Activated B cell treated with CpG ODN at 0.5 μM for 24 hours (primary cell): ENCODE results near the gene CALCB. TPM values are rescaled to one million over a fixed set of nuclear protein-coding genes. Genes with fewer than 3 reads are reported as not detected.
A peak's percentile ranks its signal among the peaks of the same experiment; 100 is the strongest.
"Not testable (repeated sequence)": the region's sequence is repeated elsewhere in the genome, so short reads cannot be mapped to it uniquely, and the experiment has no call there.

Experiments
- ATAC-seq: fragments of 200-7000 bp; cut with Tn5 transposase; one replicate; pipeline ENCODE4 v1.10.0; 2021; ENCODE audit warnings: low read depth, mild to moderate bottlenecking, moderate library complexity
- CTCF ChIA-PET: fragments of 350-600 bp; sonication (Branson Sonifier 250); formaldehyde crosslinking; loops from one replicate; lab custom pipeline; 2021; ENCODE audit warnings: antibody characterized with exemption; lab: Charles Lee
- POLR2A ChIA-PET: fragments of 350-600 bp; sonication (Branson Sonifier 250); formaldehyde crosslinking; loops from one replicate; lab custom pipeline; 2021; ENCODE audit warnings: antibody characterized with exemption; lab: Charles Lee
- DNase-seq: peaks from one replicate; pipeline ENCODE4 v3.0.0; 2022
- H3K27ac Mint-ChIP-seq: one replicate; pipeline ENCODE4 v1.8.0; 2020; ENCODE audit warnings: mixed read lengths
- H3K27me3 Mint-ChIP-seq: one replicate; pipeline ENCODE4 v1.8.0; 2021; ENCODE audit warnings: mixed read lengths
- H3K36me3 Mint-ChIP-seq: one replicate; pipeline ENCODE4 v1.8.0; 2021; ENCODE audit warnings: low read depth, mixed read lengths
- H3K4me1 Mint-ChIP-seq: one replicate; pipeline ENCODE4 v1.8.0; 2021; ENCODE audit warnings: mixed read lengths
- H3K4me3 Mint-ChIP-seq: one replicate; pipeline ENCODE4 v1.8.0; 2020; ENCODE audit warnings: mild to moderate bottlenecking, mixed read lengths
- H3K9me3 Mint-ChIP-seq: one replicate; pipeline ENCODE4 v1.8.0; 2020; ENCODE audit warnings: mixed read lengths
- CTCF ChIP-seq: fragments of 200-600 bp; IDR thresholded peaks from one replicate; pipeline ENCODE4 v1.8.0; 2022; ENCODE audit warnings: antibody characterized with exemption, mild to moderate bottlenecking
- intact Hi-C: fragments of 100-400 bp; cut with micrococcal nuclease; formaldehyde crosslinking; loops from one replicate; pipeline ENCODE4 v1.15.1; 2024
- total RNA-seq: library from RNA; stranded (reverse); gene quantifications from 2 replicates; pipeline ENCODE4 v1.2.3, GENCODE V29; 2022

CALCB gene
- total RNA-seq, result 0.35 and 0.39 TPM in 2 replicates

- ATAC-seq, result no peak
Measured at GRCh38 chr11:15073361-15074205, at the start of gene CALCB. Gene CALCB, plus strand, starts transcription at chr11:15073593. Its CDS starts 1,126 bp downstream, at chr11:15074719.

GRCh38 chr11:15027011-15027410 is 46.4 kb upstream of the CALCB start:
- POLR2A ChIA-PET, result no interaction called here
- Mint-ChIP-seq H3K4me3 (no peak overlapping the region), H3K9me3 (no peaks in the 10 kb centered on the region)

More at GRCh38 chr11:15073361-15074205, at the start of gene CALCB:
- no peaks in the 10 kb centered on the region for H3K36me3 Mint-ChIP-seq
- TF ChIP-seq CTCF, result no peak
- H3K4me3 Mint-ChIP-seq, result peak within 1 kb of the TSS; percentile 61
- intact Hi-C loops, result loop anchor here (2.0 to 10.0 kb wide), 3 partner anchors 99 to 537 kb away; partner anchors contain the start of gene PDE3B
- ChIA-PET CTCF (interaction anchor here (1.6 to 6.0 kb wide), 4 partner anchors 14 to 283 kb away, joined by 3 to 74 read pairs (median 17); no protein-coding TSS in a partner anchor), POLR2A (no interaction called here)
- H3K4me1 Mint-ChIP-seq, result peaks cover 18% of the 10 kb centered on the region
- peaks cover 36% of the 10 kb centered on the region for H3K27me3 Mint-ChIP-seq
- DNase-seq, result no peak
- no peak within 1 kb of the TSS for H3K27ac Mint-ChIP-seq
- H3K9me3 Mint-ChIP-seq, result peaks cover 5% of the 10 kb centered on the region

GRCh38 chr11:15027956-15028355 is 45.4 kb upstream of the CALCB start:
- no peak for ATAC-seq
- no peak for TF ChIP-seq CTCF
- POLR2A ChIA-PET, result no interaction called here
- DNase-seq, result no peak
- no peaks in the 10 kb centered on the region for H3K36me3 Mint-ChIP-seq
- H3K4me1 Mint-ChIP-seq, result no peaks in the 10 kb centered on the region
- H3K4me3 Mint-ChIP-seq, result no peak overlapping the region
- CTCF ChIA-PET, result no interaction called here
- H3K9me3 Mint-ChIP-seq, result no peaks in the 10 kb centered on the region
- H3K27ac Mint-ChIP-seq, result no peak overlapping the region
- intact Hi-C loops, result no loop called here
- H3K27me3 Mint-ChIP-seq, result peaks cover 10% of the 10 kb centered on the region

More at GRCh38 chr11:15027011-15027410, 46.4 kb upstream of the CALCB start:
- no peak for ATAC-seq
- Mint-ChIP-seq H3K36me3 (no peaks in the 10 kb centered on the region), H3K4me1 (no peaks in the 10 kb centered on the region), H3K27ac (no peak overlapping the region), H3K27me3 (peaks cover 10% of the 10 kb centered on the region)
- intact Hi-C loops, result no loop called here
- no peak for TF ChIP-seq CTCF
- CTCF ChIA-PET, result no interaction called here
- no peak for DNase-seq

- DNase-seq (no peak), ATAC-seq (no peak)
- no peaks in the 10 kb centered on the region for H3K9me3 Mint-ChIP-seq
- intact Hi-C loops, result no loop called here
- no peak overlapping the region for H3K27ac Mint-ChIP-seq
- H3K36me3 Mint-ChIP-seq, result no peaks in the 10 kb centered on the region
- TF ChIP-seq CTCF, result no peak
- H3K4me3 Mint-ChIP-seq, result no peak overlapping the region
- H3K27me3 Mint-ChIP-seq, result peaks cover 10% of the 10 kb centered on the region
- no peaks in the 10 kb centered on the region for H3K4me1 Mint-ChIP-seq
- CTCF ChIA-PET, result no interaction called here
- POLR2A ChIA-PET, result no interaction called here
Measured at GRCh38 chr11:15028379-15028778, 45.0 kb upstream of the CALCB start.

GRCh38 chr11:15031945-15032344 is 41.4 kb upstream of the CALCB start:
- DNase-seq, intact Hi-C loops, H3K27me3 Mint-ChIP-seq, H3K4me1 Mint-ChIP-seq, H3K9me3 Mint-ChIP-seq, CTCF ChIA-PET, H3K36me3 Mint-ChIP-seq, H3K4me3 Mint-ChIP-seq, POLR2A ChIA-PET, ATAC-seq, H3K27ac Mint-ChIP-seq: not testable (repeated sequence)
